ENCODE data around the gene GFOD2. TPM values are rescaled to one million over a fixed set of nuclear protein-coding genes. Genes with fewer than 3 reads are reported as not detected.

GFOD2 gene
- total RNA-seq, 4 donors from 2014 or later = 10.5 to 24.6 (median 17.2) TPM

- WGBS, 2 donors = 90 to 93% methylated on average over 6 of the region's 6 CpGs
These were observed 11.2 kb upstream of the GFOD2 start for GRCh38 chr16:67730326-67730725.

GRCh38 chr16:67729636-67730248 lies 10.6 kb upstream of the GFOD2 start:
- H3K9me3 ChIP-seq = no peaks in the 10 kb centered on the region
- no peak overlapping the region for H3K27ac ChIP-seq
- no peak overlapping the region for H3K4me3 ChIP-seq
- TF ChIP-seq POLR2A (IDR thresholded peaks at IDR 0.05) = no peak
- no peak for TF ChIP-seq CTCF (IDR thresholded peaks at IDR 0.05)
- no peaks in the 10 kb centered on the region for H3K4me1 ChIP-seq
- no peaks in the 10 kb centered on the region for H3K27me3 ChIP-seq
- no peak for DNase-seq (ENCODE audit: low spot score in 2 of 2)
- WGBS, 2 donors = 94 to 98% methylated on average over 12 to 14 of the region's 14 CpGs
- peaks cover 0 to 97% (median 15%) of the 10 kb centered on the region in 3 donors for H3K36me3 ChIP-seq

More at GRCh38 chr16:67730326-67730725, 11.2 kb upstream of the GFOD2 start:
- Histone ChIP-seq H3K27ac (no peak overlapping the region), H3K4me1 (no peaks in the 10 kb centered on the region), H3K9me3 (no peaks in the 10 kb centered on the region), H3K36me3 (peaks cover 0 to 97% (median 15%) of the 10 kb centered on the region in 3 donors), H3K27me3 (no peaks in the 10 kb centered on the region), H3K4me3 (no peak overlapping the region)
- no peak for DNase-seq (ENCODE audit: low spot score in 2 of 2)
- no peak for TF ChIP-seq CTCF (IDR thresholded peaks at IDR 0.05)
- no peak for TF ChIP-seq EP300 (IDR thresholded peaks at IDR 0.05)
- TF ChIP-seq POLR2A (IDR thresholded peaks at IDR 0.05) = no peak

GRCh38 chr16:67727521-67728485 lies 8.7 kb upstream of the GFOD2 start:
- WGBS, 2 donors = 85 to 92% methylated on average over 19 to 20 of the region's 22 CpGs
- Histone ChIP-seq H3K27ac (no peak overlapping the region), H3K9me3 (no peaks in the 10 kb centered on the region), H3K27me3 (no peaks in the 10 kb centered on the region), H3K4me3 (no peak overlapping the region), H3K4me1 (no peaks in the 10 kb centered on the region), H3K36me3 (peaks cover 0 to 99% (median 15%) of the 10 kb centered on the region in 3 donors)
- no peak for DNase-seq (ENCODE audit: low spot score in 2 of 2)
- TF ChIP-seq CTCF (IDR thresholded peaks at IDR 0.05) (no peak), EP300 (IDR thresholded peaks at IDR 0.05) (no peak), POLR2A (IDR thresholded peaks at IDR 0.05) (no peak)

- DNase-seq (ENCODE audit: low spot score in 2 of 2) = no peak
- H3K9me3 ChIP-seq = no peaks in the 10 kb centered on the region
- no peak overlapping the region for H3K27ac ChIP-seq
- H3K4me3 ChIP-seq = no peak overlapping the region
- no peaks in the 10 kb centered on the region for H3K27me3 ChIP-seq
- no peaks in the 10 kb centered on the region for H3K4me1 ChIP-seq
- peaks cover 0 to 85% (median 15%) of the 10 kb centered on the region in 3 donors for H3K36me3 ChIP-seq
- TF ChIP-seq CTCF (IDR thresholded peaks at IDR 0.05) (no peak), POLR2A (IDR thresholded peaks at IDR 0.05) (no peak), EP300 (IDR thresholded peaks at IDR 0.05) (no peak)
- WGBS, 2 donors = 85 to 86% methylated on average over 7 to 8 of the region's 8 CpGs
These were observed 7.3 kb upstream of the GFOD2 start for GRCh38 chr16:67726106-67727034.
